ENCODE data around the gene BEND6. TPM values are rescaled to one million over a fixed set of nuclear protein-coding genes. Genes with fewer than 3 reads are reported as not detected.

BEND6 gene
- total and polyA plus RNA-seq, 2 experiments from 2014 or later = 24.6 to 25.1 TPM

DNA sequence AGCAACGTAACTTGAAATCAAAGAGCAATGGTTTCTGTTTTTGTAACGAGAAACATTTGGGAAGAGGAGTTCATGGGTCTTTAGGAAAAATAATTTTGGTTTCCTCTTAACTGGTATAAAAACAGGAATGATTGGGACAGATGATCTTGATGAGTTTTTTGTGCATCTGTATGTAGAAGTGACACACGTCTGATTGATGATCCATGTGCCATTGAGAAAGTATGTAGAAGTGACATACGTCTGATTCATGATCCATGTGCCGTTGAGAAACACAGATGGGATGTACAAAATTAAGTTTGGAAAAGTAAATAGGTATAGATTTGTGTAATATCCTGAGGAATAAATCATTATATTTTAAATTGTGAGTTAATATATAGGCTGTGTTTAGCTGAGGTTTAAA lies 93.7 kb downstream of the BEND6 start:
- Histone ChIP-seq H3K27me3 (replicated peaks; ENCODE audit: insufficient read depth) (no peaks in the 10 kb centered on the region), H4K20me1 (ENCODE audit: insufficient read depth) (no peaks in the 10 kb centered on the region), H3K9me2 (ENCODE audit: insufficient read depth) (no peaks in the 10 kb centered on the region), H3K27ac (peak overlapping the region; percentile 29; the same call in 1 of the 2 replicates), H2AFZ (0 out of 2 replicates have a peak overlapping the region, but pooled peaks have one; percentile 18), H3K4me2 (ENCODE audit: unreplicated experiment) (peak overlapping the region; percentile 88), H3K4me1 (ENCODE audit: insufficient read depth) (peaks cover 18% of the 10 kb centered on the region), H3F3A (ENCODE audit: insufficient read depth) (0 out of 2 replicates have a peak, but pooled peaks cover 6% of the 10 kb centered on the region), H3K79me2 (ENCODE audit: insufficient read depth) (peaks cover 56% of the 10 kb centered on the region), H3K9ac (peak overlapping the region; percentile 51), H3K9me3 (ENCODE audit: low read depth) (no peaks in the 10 kb centered on the region), H3K4me3 (peak overlapping the region; percentile 69), H3K36me3 (ENCODE audit: low read depth) (peaks cover 28% of the 10 kb centered on the region)
- 10 to 12% methylated on average over 5 of the region's 5 CpGs for WGBS, 2 experiments (ENCODE audit: low coverage in 1 of 2, low lambda C conversion rate in 2 of 2, missing lambda C conversion rate in 2 of 2)
- DNase-seq = peak; percentile 47
- in situ Hi-C loops (cut with MboI) = no loop called here
- TF ChIP-seq EZH2phosphoT487 (IDR thresholded peaks at IDR 0.05; ENCODE audit: insufficient read depth, low read depth) (no peak), EZH2 (IDR thresholded peaks at IDR 0.05; ENCODE audit: insufficient read depth, poor library complexity, severe bottlenecking) (no peak)

DNA sequence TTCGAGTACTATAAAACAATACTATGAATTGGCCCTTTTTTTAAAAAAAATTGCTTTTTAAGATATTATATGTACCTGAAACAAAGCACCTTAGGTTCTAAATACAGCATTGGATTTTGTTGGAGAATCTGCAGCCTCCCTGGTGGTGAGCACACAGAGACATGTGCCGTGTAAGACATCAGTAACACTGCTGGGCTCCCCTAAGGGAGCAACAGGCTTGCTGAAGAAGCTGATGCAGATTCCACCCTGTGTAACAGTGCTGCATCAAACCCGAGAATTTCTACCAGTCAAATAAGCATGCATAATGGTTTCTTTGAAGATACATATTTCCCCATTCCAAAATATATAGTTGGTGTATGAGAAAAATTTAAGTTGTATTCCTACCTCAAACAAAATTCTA lies 108.9 kb downstream of the BEND6 start:
- Histone ChIP-seq H3F3A (ENCODE audit: insufficient read depth) (peaks cover 30% of the 10 kb centered on the region), H3K9me2 (ENCODE audit: insufficient read depth) (no peaks in the 10 kb centered on the region), H3K9me3 (ENCODE audit: low read depth) (no peaks in the 10 kb centered on the region), H3K9ac (no peak overlapping the region), H3K36me3 (ENCODE audit: low read depth) (0 out of 2 replicates have a peak, but pooled peaks cover 14% of the 10 kb centered on the region), H3K4me1 (ENCODE audit: insufficient read depth) (peaks cover 11% of the 10 kb centered on the region), H3K27me3 (replicated peaks; ENCODE audit: insufficient read depth) (no peaks in the 10 kb centered on the region), H4K20me1 (ENCODE audit: insufficient read depth) (no peaks in the 10 kb centered on the region), H3K4me3 (no peak overlapping the region), H2AFZ (no peak overlapping the region), H3K27ac (no peak overlapping the region), H3K4me2 (ENCODE audit: unreplicated experiment) (no peak overlapping the region), H3K79me2 (ENCODE audit: insufficient read depth) (no peaks in the 10 kb centered on the region)
- WGBS, 2 experiments (ENCODE audit: low coverage in 1 of 2, low lambda C conversion rate in 2 of 2, missing lambda C conversion rate in 2 of 2) = 94 to 100% methylated on average over 3 of the region's 3 CpGs
- DNase-seq = no peak
- TF ChIP-seq EZH2 (IDR thresholded peaks at IDR 0.05; ENCODE audit: insufficient read depth, poor library complexity, severe bottlenecking) = no peak
- in situ Hi-C loops (cut with MboI) = no loop called here

DNA sequence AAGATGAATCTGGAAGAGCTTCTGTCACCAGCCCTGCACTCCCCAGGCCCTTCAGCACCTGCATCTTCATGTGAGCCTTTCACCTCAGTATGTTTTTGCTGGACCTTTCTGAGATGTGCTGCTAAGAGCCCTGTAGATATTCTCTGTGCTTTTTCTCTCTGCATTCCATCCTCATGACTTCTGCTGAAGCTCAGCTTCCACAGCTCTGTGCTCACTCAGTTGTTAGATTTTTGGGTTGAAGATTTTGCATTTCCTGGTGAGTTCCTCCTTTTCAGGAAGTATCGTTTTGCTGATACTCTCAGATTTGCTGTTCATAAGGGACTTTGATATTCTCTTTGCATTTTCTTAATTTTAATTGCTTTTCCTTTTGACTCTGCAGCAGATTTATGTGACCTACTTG lies 109.9 kb downstream of the BEND6 start:
- Histone ChIP-seq H4K20me1 (ENCODE audit: insufficient read depth) (no peaks in the 10 kb centered on the region), H3K4me2 (ENCODE audit: unreplicated experiment) (no peak overlapping the region), H3K9me2 (ENCODE audit: insufficient read depth) (no peaks in the 10 kb centered on the region), H3K4me1 (ENCODE audit: insufficient read depth) (peaks cover 11% of the 10 kb centered on the region), H3F3A (ENCODE audit: insufficient read depth) (peaks cover 30% of the 10 kb centered on the region), H3K9ac (0 out of 2 replicates have a peak overlapping the region, but pooled peaks have one; percentile 9), H3K36me3 (ENCODE audit: low read depth) (0 out of 2 replicates have a peak, but pooled peaks cover 12% of the 10 kb centered on the region), H2AFZ (no peak overlapping the region), H3K9me3 (ENCODE audit: low read depth) (no peaks in the 10 kb centered on the region), H3K4me3 (no peak overlapping the region), H3K79me2 (ENCODE audit: insufficient read depth) (no peaks in the 10 kb centered on the region), H3K27me3 (replicated peaks; ENCODE audit: insufficient read depth) (no peaks in the 10 kb centered on the region), H3K27ac (peak overlapping the region; percentile 26)
- WGBS, 2 experiments (ENCODE audit: low coverage in 1 of 2, low lambda C conversion rate in 2 of 2, missing lambda C conversion rate in 2 of 2) = 89 to 93% methylated on average over 1 of the region's 1 CpG
- peak; percentile 63 for DNase-seq
- TF ChIP-seq EZH2 (IDR thresholded peaks at IDR 0.05; ENCODE audit: insufficient read depth, poor library complexity, severe bottlenecking) = no peak
- TF ChIP-seq EZH2phosphoT487 (IDR thresholded peaks at IDR 0.05; ENCODE audit: insufficient read depth, low read depth) = no peak
- in situ Hi-C loops (cut with MboI) = no loop called here

DNA sequence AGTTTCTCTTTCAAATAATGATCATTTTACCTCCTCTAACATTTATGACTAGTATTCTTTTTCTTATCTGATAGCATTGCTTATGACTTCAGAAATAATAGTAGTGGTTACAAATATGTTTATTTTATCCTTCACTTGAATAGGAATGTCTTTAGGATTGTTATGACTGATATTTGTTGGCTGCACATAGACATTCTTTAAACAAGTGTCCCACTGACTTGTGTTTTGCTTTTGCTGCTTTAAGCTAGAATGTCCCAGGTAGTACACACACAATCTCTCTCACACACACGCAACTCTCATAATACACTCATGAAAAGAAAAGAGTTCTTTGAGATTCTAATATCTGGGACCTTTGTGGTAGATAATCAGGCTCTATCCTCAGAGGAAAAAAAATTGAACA lies 113.2 kb downstream of the BEND6 start:
- Histone ChIP-seq H4K20me1 (ENCODE audit: insufficient read depth) (no peaks in the 10 kb centered on the region), H2AFZ (no peak overlapping the region), H3K4me1 (ENCODE audit: insufficient read depth) (peaks cover 11% of the 10 kb centered on the region), H3K27ac (no peak overlapping the region), H3K79me2 (ENCODE audit: insufficient read depth) (no peaks in the 10 kb centered on the region), H3F3A (ENCODE audit: insufficient read depth) (peaks cover 18% of the 10 kb centered on the region), H3K9me3 (ENCODE audit: low read depth) (no peaks in the 10 kb centered on the region), H3K27me3 (replicated peaks; ENCODE audit: insufficient read depth) (no peaks in the 10 kb centered on the region), H3K9ac (no peak overlapping the region), H3K4me3 (no peak overlapping the region), H3K9me2 (ENCODE audit: insufficient read depth) (no peaks in the 10 kb centered on the region), H3K4me2 (ENCODE audit: unreplicated experiment) (no peak overlapping the region), H3K36me3 (ENCODE audit: low read depth) (no peaks in the 10 kb centered on the region)
- DNase-seq = no peak
- in situ Hi-C loops (cut with MboI) = no loop called here
- TF ChIP-seq EZH2 (IDR thresholded peaks at IDR 0.05; ENCODE audit: insufficient read depth, poor library complexity, severe bottlenecking) (no peak), EZH2phosphoT487 (IDR thresholded peaks at IDR 0.05; ENCODE audit: insufficient read depth, low read depth) (no peak)
- WGBS, 2 experiments (ENCODE audit: low coverage in 1 of 2, low lambda C conversion rate in 2 of 2, missing lambda C conversion rate in 2 of 2) = 100% methylated on average over 1 of the region's 1 CpG

DNA sequence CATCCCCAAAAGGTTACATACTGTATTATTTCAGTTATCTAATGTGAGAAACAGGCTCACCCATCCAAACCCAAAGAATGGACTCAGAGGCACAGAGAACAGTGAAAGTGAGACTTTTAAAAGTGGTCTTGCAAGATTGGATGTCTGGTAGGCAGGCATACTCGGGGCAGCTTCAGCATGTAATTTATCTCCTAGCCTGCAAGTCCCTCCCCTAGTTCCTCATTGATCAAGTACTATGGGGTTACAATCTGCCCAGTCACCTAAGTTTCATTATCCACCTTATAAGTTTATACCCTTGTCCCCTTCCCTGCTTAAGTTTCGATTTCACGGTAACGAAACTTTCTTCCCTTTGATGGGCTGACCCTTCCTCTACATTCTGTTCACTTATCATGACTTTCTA lies 114.3 kb downstream of the BEND6 start:
- Histone ChIP-seq H3K9ac (no peak overlapping the region), H3K9me2 (ENCODE audit: insufficient read depth) (no peaks in the 10 kb centered on the region), H3K27me3 (replicated peaks; ENCODE audit: insufficient read depth) (no peaks in the 10 kb centered on the region), H3K4me3 (no peak overlapping the region), H3K79me2 (ENCODE audit: insufficient read depth) (no peaks in the 10 kb centered on the region), H3K27ac (no peak overlapping the region), H3F3A (ENCODE audit: insufficient read depth) (peaks cover 12% of the 10 kb centered on the region), H3K4me1 (ENCODE audit: insufficient read depth) (peaks cover 11% of the 10 kb centered on the region), H2AFZ (no peak overlapping the region), H3K4me2 (ENCODE audit: unreplicated experiment) (no peak overlapping the region), H4K20me1 (ENCODE audit: insufficient read depth) (no peaks in the 10 kb centered on the region), H3K36me3 (ENCODE audit: low read depth) (no peaks in the 10 kb centered on the region), H3K9me3 (ENCODE audit: low read depth) (no peaks in the 10 kb centered on the region)
- in situ Hi-C loops (cut with MboI) = no loop called here
- DNase-seq = no peak
- TF ChIP-seq EZH2phosphoT487 (IDR thresholded peaks at IDR 0.05; ENCODE audit: insufficient read depth, low read depth) (no peak), EZH2 (IDR thresholded peaks at IDR 0.05; ENCODE audit: insufficient read depth, poor library complexity, severe bottlenecking) (no peak)
- 83 to 91% methylated on average over 4 of the region's 4 CpGs for WGBS, 2 experiments (ENCODE audit: low coverage in 1 of 2, low lambda C conversion rate in 2 of 2, missing lambda C conversion rate in 2 of 2)

Data from GM23248 (cell line).